ENCODE results near the gene ZDHHC13. TPM values are rescaled to one million over a fixed set of nuclear protein-coding genes. Genes with fewer than 3 reads are reported as not detected.

Gene ZDHHC13
- polyA plus RNA-seq, 1 donor from 2014 or later: 70.0 TPM

GRCh38 chr11:19199048-19199447, 82.1 kb downstream of the ZDHHC13 start:
- no peaks in the 10 kb centered on the region for H4K20me1 ChIP-seq (ENCODE audit: insufficient read depth)
- no peaks in the 10 kb centered on the region for H3K9me2 ChIP-seq (ENCODE audit: insufficient read depth, low read length)
- TF ChIP-seq REST (IDR thresholded peaks at IDR 0.05; ENCODE audit: borderline replicate concordance): no peak
- TF ChIP-seq POLR2AphosphoS5 (IDR thresholded peaks at IDR 0.05): no peak
- no peak for TF ChIP-seq MXI1 (conservative IDR thresholded peaks at IDR 0.05; ENCODE audit: poor library complexity, severe bottlenecking)
- no peak for TF ChIP-seq EZH2 (IDR thresholded peaks at IDR 0.05; ENCODE audit: borderline replicate concordance, insufficient read depth, low read length, poor library complexity, severe bottlenecking)
- no peak for TF ChIP-seq EP300 (conservative IDR thresholded peaks at IDR 0.05; ENCODE audit: poor library complexity, severe bottlenecking)
- TF ChIP-seq SMC3 (conservative IDR thresholded peaks at IDR 0.05; ENCODE audit: poor library complexity): no peak
- no peak for TF ChIP-seq TAF1 (IDR thresholded peaks at IDR 0.05; ENCODE audit: low read depth)
- TF ChIP-seq RAD21 (conservative IDR thresholded peaks at IDR 0.05): no peak
- no peak for TF ChIP-seq CTCF (IDR thresholded peaks at IDR 0.05; ENCODE audit: poor library complexity, severe bottlenecking)
- H3K27me3 ChIP-seq (ENCODE audit: insufficient read depth, low read depth, low read length): no peaks in the 10 kb centered on the region
- H3K4me2 ChIP-seq (ENCODE audit: low read length): no peak overlapping the region
- H3K79me2 ChIP-seq (replicated peaks; ENCODE audit: insufficient read depth, low read length): no peaks in the 10 kb centered on the region
- H3K4me3 ChIP-seq (ENCODE audit: low read length): no peak overlapping the region
- H3K9ac ChIP-seq (ENCODE audit: low read length): no peak overlapping the region
- H3K36me3 ChIP-seq (ENCODE audit: insufficient read depth, low read length): no peaks in the 10 kb centered on the region
- no peak overlapping the region for H2AFZ ChIP-seq (ENCODE audit: low read depth, low read length)
- H3K9me3 ChIP-seq (ENCODE audit: low read length): no peaks in the 10 kb centered on the region
- H3F3A ChIP-seq (ENCODE audit: insufficient read depth, low read length, poor library complexity, severe bottlenecking): no peaks in the 10 kb centered on the region
- H3K27ac ChIP-seq (ENCODE audit: low read length): no peak overlapping the region

GRCh38 chr11:19199771-19200170, 82.8 kb downstream of the ZDHHC13 start:
- no peaks in the 10 kb centered on the region for H3K79me2 ChIP-seq (replicated peaks; ENCODE audit: insufficient read depth, low read length)
- no peak overlapping the region for H3K4me2 ChIP-seq (ENCODE audit: low read length)
- no peaks in the 10 kb centered on the region for H3K9me2 ChIP-seq (ENCODE audit: insufficient read depth, low read length)
- no peaks in the 10 kb centered on the region for H4K20me1 ChIP-seq (ENCODE audit: insufficient read depth)
- no peak overlapping the region for H3K4me3 ChIP-seq (ENCODE audit: low read length)
- no peak overlapping the region for H3K9ac ChIP-seq (ENCODE audit: low read length)
- H2AFZ ChIP-seq (ENCODE audit: low read depth, low read length): no peak overlapping the region
- TF ChIP-seq EP300 (conservative IDR thresholded peaks at IDR 0.05; ENCODE audit: poor library complexity, severe bottlenecking) (no peak), RAD21 (conservative IDR thresholded peaks at IDR 0.05) (no peak), POLR2AphosphoS5 (IDR thresholded peaks at IDR 0.05) (no peak), REST (IDR thresholded peaks at IDR 0.05; ENCODE audit: borderline replicate concordance) (no peak), EZH2 (IDR thresholded peaks at IDR 0.05; ENCODE audit: borderline replicate concordance, insufficient read depth, low read length, poor library complexity, severe bottlenecking) (no peak), CTCF (IDR thresholded peaks at IDR 0.05; ENCODE audit: poor library complexity, severe bottlenecking) (no peak), SMC3 (conservative IDR thresholded peaks at IDR 0.05; ENCODE audit: poor library complexity) (no peak), MXI1 (conservative IDR thresholded peaks at IDR 0.05; ENCODE audit: poor library complexity, severe bottlenecking) (no peak), TAF1 (IDR thresholded peaks at IDR 0.05; ENCODE audit: low read depth) (no peak)
- no peaks in the 10 kb centered on the region for H3K36me3 ChIP-seq (ENCODE audit: insufficient read depth, low read length)
- H3F3A ChIP-seq (ENCODE audit: insufficient read depth, low read length, poor library complexity, severe bottlenecking): no peaks in the 10 kb centered on the region
- no peaks in the 10 kb centered on the region for H3K9me3 ChIP-seq (ENCODE audit: low read length)
- H3K27me3 ChIP-seq (ENCODE audit: insufficient read depth, low read depth, low read length): no peaks in the 10 kb centered on the region
- no peak overlapping the region for H3K27ac ChIP-seq (ENCODE audit: low read length)

Data from neural cell (in vitro differentiated cells).